ENCODE measurements around the gene GNMT. TPM values are rescaled to one million over a fixed set of nuclear protein-coding genes. Genes with fewer than 3 reads are reported as not detected.
A peak's percentile ranks its signal among the peaks of the same experiment; 100 is the strongest.

The GNMT gene
- total and polyA plus RNA-seq, 9 of the 15 experiments (the other 6 are each of a cell fraction or from before 2014, with no cell fraction given): 0.11 to 0.29 (median 0.15) TPM; not detected in 6

DNA sequence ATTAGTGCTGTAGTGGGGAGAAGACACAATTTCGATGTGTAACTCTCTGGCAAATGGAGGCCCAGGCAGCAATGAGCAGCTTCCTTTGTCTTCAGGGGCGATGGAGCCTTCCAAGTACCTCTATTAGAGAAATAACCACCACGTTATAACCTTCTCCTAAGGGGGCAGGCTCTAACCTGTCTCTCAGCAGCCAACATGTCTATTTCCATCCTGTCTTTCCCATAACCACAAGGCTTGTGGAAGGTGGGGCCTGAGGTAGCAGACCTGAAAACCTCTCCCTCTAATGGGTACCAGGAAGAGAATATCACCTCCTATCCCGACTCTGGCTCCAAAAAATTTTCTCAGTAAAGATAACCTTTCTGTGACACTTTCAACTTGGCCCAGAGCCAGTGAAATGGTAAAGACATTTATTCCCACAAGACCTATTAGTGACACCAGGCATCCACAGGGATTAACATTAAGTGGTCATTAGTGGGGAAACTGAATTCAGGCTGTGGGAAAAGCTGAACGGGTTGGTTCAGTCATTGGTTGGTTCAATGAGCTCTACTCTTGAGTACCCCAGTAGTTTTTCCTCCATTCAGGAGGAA, 14.5 kb downstream of the GNMT start:
- intact Hi-C loops (cut with micrococcal nuclease) (no loop called here), in situ Hi-C loops (cut with MboI) (no loop called here)
- no peak overlapping the region for H2AFZ ChIP-seq (ENCODE audit: low read depth, low read length)
- no peaks in the 10 kb centered on the region for H3K27me3 ChIP-seq (ENCODE audit: control insufficient read depth in 2 of 2, insufficient read depth in 2 of 2, low read length in 2 of 2)
- peaks cover 5% of the 10 kb centered on the region; the same call in 1 of the 2 replicates for H4K20me1 ChIP-seq (replicated peaks; ENCODE audit: control insufficient read depth, insufficient read depth, low read length)
- ChIA-PET CTCF (ENCODE audit: low intra/inter-chr PET ratio) (no interaction called here), POLR2A (interaction anchor here (0.6 to 3.4 kb wide), 5 partner anchors 9 to 46 kb away, joined by 3 to 22 read pairs (median 8); partner anchors contain the start of genes CNPY3 and PPP2R5D)
- H3K9ac ChIP-seq (ENCODE audit: insufficient read depth in 1 of 2, low read depth in 2 of 2, low read length in 2 of 2): no peak overlapping the region
- BruUV-seq (replicated peaks): no TSS peak
- peaks cover 46% of the 10 kb centered on the region for H3K79me2 ChIP-seq (ENCODE audit: control insufficient read depth, insufficient read depth, low read length)
- no peak for ATAC-seq
- H3K27ac ChIP-seq (ENCODE audit: extremely low read depth, low read depth, low read length): 0 out of 3 replicates have a peak overlapping the region, but pooled peaks have one; percentile 13
- peak in 1 of 4 experiments; percentile 53 for DNase-seq (ENCODE audit: extremely low read depth in 1 of 4, low spot score in 3 of 4)
- H3K9me1 ChIP-seq (ENCODE audit: control insufficient read depth, insufficient read depth, low read length): no peaks in the 10 kb centered on the region
- no peak for FAIRE-seq
- peaks cover 39% of the 10 kb centered on the region for H3K36me3 ChIP-seq (ENCODE audit: control insufficient read depth, insufficient read depth, low read length)
- no peak overlapping the region for H3K4me3 ChIP-seq
- H3K4me1 ChIP-seq (replicated peaks in 1 of 2; ENCODE audit: control insufficient read depth in 2 of 2, insufficient read depth in 2 of 2, low read length in 2 of 2): peaks cover 38 to 42% of the 10 kb centered on the region in 2 experiments
- WGBS (ENCODE audit: insufficient coverage, low coverage, missing lambda C conversion rate): 59% methylated on average over 5 of the region's 5 CpGs
- no peaks in the 10 kb centered on the region for H3K9me3 ChIP-seq (replicated peaks; ENCODE audit: control insufficient read depth, insufficient read depth, low read depth, low read length)
- H3K4me2 ChIP-seq (ENCODE audit: insufficient read depth, low read length): no peak overlapping the region; the same call in 1 of the 2 replicates
- no peak for TF ChIP-seq RHOXF2B (CRISPR knock-in tag; conservative IDR thresholded peaks at IDR 0.05)
- TF ChIP-seq, protein P1, sequence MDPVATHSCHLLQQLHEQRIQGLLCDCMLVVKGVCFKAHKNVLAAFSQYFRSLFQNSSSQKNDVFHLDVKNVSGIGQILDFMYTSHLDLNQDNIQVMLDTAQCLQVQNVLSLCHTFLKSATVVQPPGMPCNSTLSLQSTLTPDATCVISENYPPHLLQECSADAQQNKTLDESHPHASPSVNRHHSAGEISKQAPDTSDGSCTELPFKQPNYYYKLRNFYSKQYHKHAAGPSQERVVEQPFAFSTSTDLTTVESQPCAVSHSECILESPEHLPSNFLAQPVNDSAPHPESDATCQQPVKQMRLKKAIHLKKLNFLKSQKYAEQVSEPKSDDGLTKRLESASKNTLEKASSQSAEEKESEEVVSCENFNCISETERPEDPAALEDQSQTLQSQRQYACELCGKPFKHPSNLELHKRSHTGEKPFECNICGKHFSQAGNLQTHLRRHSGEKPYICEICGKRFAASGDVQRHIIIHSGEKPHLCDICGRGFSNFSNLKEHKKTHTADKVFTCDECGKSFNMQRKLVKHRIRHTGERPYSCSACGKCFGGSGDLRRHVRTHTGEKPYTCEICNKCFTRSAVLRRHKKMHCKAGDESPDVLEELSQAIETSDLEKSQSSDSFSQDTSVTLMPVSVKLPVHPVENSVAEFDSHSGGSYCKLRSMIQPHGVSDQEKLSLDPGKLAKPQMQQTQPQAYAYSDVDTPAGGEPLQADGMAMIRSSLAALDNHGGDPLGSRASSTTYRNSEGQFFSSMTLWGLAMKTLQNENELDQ (CRISPR knock-in tag; IDR thresholded peaks at IDR 0.05; ENCODE audit: borderline replicate concordance): no peak
- TF ChIP-seq, protein P2, sequence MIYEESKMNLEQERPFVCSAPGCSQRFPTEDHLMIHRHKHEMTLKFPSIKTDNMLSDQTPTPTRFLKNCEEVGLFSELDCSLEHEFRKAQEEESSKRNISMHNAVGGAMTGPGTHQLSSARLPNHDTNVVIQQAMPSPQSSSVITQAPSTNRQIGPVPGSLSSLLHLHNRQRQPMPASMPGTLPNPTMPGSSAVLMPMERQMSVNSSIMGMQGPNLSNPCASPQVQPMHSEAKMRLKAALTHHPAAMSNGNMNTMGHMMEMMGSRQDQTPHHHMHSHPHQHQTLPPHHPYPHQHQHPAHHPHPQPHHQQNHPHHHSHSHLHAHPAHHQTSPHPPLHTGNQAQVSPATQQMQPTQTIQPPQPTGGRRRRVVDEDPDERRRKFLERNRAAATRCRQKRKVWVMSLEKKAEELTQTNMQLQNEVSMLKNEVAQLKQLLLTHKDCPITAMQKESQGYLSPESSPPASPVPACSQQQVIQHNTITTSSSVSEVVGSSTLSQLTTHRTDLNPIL (CRISPR knock-in tag; IDR thresholded peaks at IDR 0.05): no peak
- TF ChIP-seq KDM5B (IDR thresholded peaks at IDR 0.05; ENCODE audit: insufficient replicate concordance, low read depth, low read length): peak; percentile 2
- no peak for TF ChIP-seq DIDO1 (tag; IDR thresholded peaks at IDR 0.05; ENCODE audit: low read depth)
- no peak for TF ChIP-seq ZNF583 (CRISPR knock-in tag; IDR thresholded peaks at IDR 0.05)
- no peak for TF ChIP-seq EWSR1 (IDR thresholded peaks at IDR 0.05; ENCODE audit: borderline replicate concordance, low read depth, partially characterized antibody)
- TF ChIP-seq ZNF134 (CRISPR knock-in tag; conservative IDR thresholded peaks at IDR 0.05): no peak
- no peak for TF ChIP-seq HNRNPK (IDR thresholded peaks at IDR 0.05; ENCODE audit: low read depth, low read length, poor library complexity, severe bottlenecking)
- TF ChIP-seq, protein P3, sequence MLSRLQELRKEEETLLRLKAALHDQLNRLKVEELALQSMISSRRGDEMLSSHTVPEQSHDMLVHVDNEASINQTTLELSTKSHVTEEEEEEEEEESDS (CRISPR knock-in tag; IDR thresholded peaks at IDR 0.05): no peak
- TF ChIP-seq NCOR1 (IDR thresholded peaks at IDR 0.05): no peak
- TF ChIP-seq, protein P4, sequence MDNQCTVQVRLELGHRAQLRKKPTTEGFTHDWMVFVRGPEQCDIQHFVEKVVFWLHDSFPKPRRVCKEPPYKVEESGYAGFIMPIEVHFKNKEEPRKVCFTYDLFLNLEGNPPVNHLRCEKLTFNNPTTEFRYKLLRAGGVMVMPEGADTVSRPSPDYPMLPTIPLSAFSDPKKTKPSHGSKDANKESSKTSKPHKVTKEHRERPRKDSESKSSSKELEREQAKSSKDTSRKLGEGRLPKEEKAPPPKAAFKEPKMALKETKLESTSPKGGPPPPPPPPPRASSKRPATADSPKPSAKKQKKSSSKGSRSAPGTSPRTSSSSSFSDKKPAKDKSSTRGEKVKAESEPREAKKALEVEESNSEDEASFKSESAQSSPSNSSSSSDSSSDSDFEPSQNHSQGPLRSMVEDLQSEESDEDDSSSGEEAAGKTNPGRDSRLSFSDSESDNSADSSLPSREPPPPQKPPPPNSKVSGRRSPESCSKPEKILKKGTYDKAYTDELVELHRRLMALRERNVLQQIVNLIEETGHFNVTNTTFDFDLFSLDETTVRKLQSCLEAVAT (IDR thresholded peaks at IDR 0.05): no peak

Data from K562 (cell line).